HL-60 (cell line): ENCODE measurements around the gene LCN15.
"Not testable (repeated sequence)": the region's sequence is repeated elsewhere in the genome, so short reads cannot be mapped to it uniquely, and the experiment has no call there.

Source experiments
- DNase-seq, 2 experiments: peaks; one replicate each; pipeline ENCODE4 v3.0.0-alpha.2; 2010 to 2020; ENCODE audit warnings: low read depth in 1 of 2, low spot score in 1 of 2
- H3K27ac ChIP-seq: fragments of 250-450 bp; sonication (Bioruptor Pico); replicated peaks from 2 replicates; pipeline ENCODE4 v1.5.1; 2020; ENCODE audit warnings: mild to moderate bottlenecking, moderate library complexity
- H3K27me3 ChIP-seq: fragments of 250-450 bp; sonication (Bioruptor Pico); 2 replicates; pipeline ENCODE4 v1.5.1; 2021; ENCODE audit warnings: mild to moderate bottlenecking, moderate library complexity; ENCODE audit not compliant: insufficient read depth, poor library complexity, severe bottlenecking
- H3K4me3 ChIP-seq: replicated peaks from 2 replicates; pipeline ENCODE4 v1.5.1; 2011; ENCODE audit warnings: mild to moderate bottlenecking, control low read depth, low read length; ENCODE audit not compliant: insufficient read depth
- CTCF ChIP-seq: IDR thresholded peaks from one replicate; pipeline ENCODE4 v1.5.1; 2011; ENCODE audit warnings: low read length, control low read depth, inconsistent platforms; ENCODE audit not compliant: insufficient read depth
- GABPA ChIP-seq: IDR thresholded peaks from 2 replicates; pipeline ENCODE4 v1.6.1; 2012; ENCODE audit warnings: low read depth
- POLR2AphosphoS5 ChIP-seq: IDR thresholded peaks from 2 replicates; pipeline ENCODE4 v1.6.1; 2012; ENCODE audit warnings: low read depth
- REST ChIP-seq: IDR thresholded peaks from 2 replicates; pipeline ENCODE4 v1.6.1; 2012; ENCODE audit warnings: low read depth; ENCODE audit not compliant: insufficient replicate concordance
- SPI1 ChIP-seq: IDR thresholded peaks from 2 replicates; pipeline ENCODE4 v1.6.1; 2012; ENCODE audit warnings: low read depth, mild to moderate bottlenecking, borderline replicate concordance

Gene LCN15

GRCh38 chr9:136799854-136800657 lies 35.7 kb upstream of the LCN15 start:
- TF ChIP-seq REST (no peak), CTCF (no peak), POLR2AphosphoS5 (peak; percentile 76), SPI1 (no peak), GABPA (no peak)
- Histone ChIP-seq H3K27me3 (peaks cover 16% of the 10 kb centered on the region), H3K4me3 (peak overlapping the region; percentile 37), H3K27ac (no peak overlapping the region)
- DNase-seq, result peak; percentile 71 to 82

- H3K27ac ChIP-seq, result no peak overlapping the region
- no peak for TF ChIP-seq REST
- no peak for TF ChIP-seq CTCF
- TF ChIP-seq GABPA, result no peak
- no peak for TF ChIP-seq SPI1
- no peak for TF ChIP-seq POLR2AphosphoS5
- peak overlapping the region; percentile 37 for H3K4me3 ChIP-seq
- no peak for DNase-seq
- peaks cover 16% of the 10 kb centered on the region for H3K27me3 ChIP-seq
These were observed 34.9 kb upstream of the LCN15 start for GRCh38 chr9:136799079-136799853.

- TF ChIP-seq POLR2AphosphoS5, result no peak
- no peak for TF ChIP-seq GABPA
- no peak for TF ChIP-seq SPI1
- no peak for TF ChIP-seq REST
- no peak for TF ChIP-seq CTCF
- Histone ChIP-seq H3K27ac (no peak overlapping the region), H3K27me3 (peaks cover 16% of the 10 kb centered on the region), H3K4me3 (no peak overlapping the region)
- no peak for DNase-seq
These were observed 34.4 kb upstream of the LCN15 start for GRCh38 chr9:136798708-136799078.

- H3K4me3 ChIP-seq, H3K27ac ChIP-seq, DNase-seq: not testable (repeated sequence)
- peaks cover 16% of the 10 kb centered on the region for H3K27me3 ChIP-seq
These were observed 32.5 kb upstream of the LCN15 start for GRCh38 chr9:136796775-136797347.
